ENCODE data around the gene PLPP6. TPM values are rescaled to one million over a fixed set of nuclear protein-coding genes. Genes with fewer than 3 reads are reported as not detected.

Gene PLPP6
- total and polyA plus RNA-seq, 7 donors = 0.53 to 3.1 (median 1.7) TPM

DNA sequence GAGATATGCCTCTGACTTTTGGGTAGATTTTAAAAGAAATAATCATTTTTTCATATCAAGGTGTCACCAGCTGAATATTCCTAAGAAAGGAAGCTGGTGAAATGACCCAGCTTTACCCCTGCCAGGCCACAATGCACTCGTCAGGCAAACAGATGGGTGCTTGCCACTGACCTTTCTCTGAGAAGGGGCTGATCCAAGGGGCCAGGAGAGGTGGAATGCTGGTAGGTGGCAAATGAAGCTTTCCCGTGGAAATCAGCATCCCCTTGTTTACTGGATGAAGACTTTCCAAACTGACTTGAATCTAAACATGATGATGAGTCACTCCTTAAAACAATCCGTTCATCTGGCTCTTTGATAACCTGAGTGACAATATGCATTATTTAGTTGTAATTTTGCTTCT, 44.3 kb upstream of the PLPP6 start:
- Histone ChIP-seq H3K4me1 (no peaks in the 10 kb centered on the region), H3K4me3 (no peak overlapping the region), H3K27ac (no peak overlapping the region), H3K9me3 (no peaks in the 10 kb centered on the region), H3K27me3 (ENCODE audit: insufficient read depth in 3 of 3, low read length in 2 of 3) (no peaks in the 10 kb centered on the region), H3K36me3 (ENCODE audit: insufficient read depth in 1 of 2, low read depth in 1 of 2) (no peaks in the 10 kb centered on the region)
- no peak for DNase-seq
- WGBS, 3 donors = 49 to 56% (median 54%) methylated on average over 3 of the region's 3 CpGs
- TF ChIP-seq, protein P1, sequence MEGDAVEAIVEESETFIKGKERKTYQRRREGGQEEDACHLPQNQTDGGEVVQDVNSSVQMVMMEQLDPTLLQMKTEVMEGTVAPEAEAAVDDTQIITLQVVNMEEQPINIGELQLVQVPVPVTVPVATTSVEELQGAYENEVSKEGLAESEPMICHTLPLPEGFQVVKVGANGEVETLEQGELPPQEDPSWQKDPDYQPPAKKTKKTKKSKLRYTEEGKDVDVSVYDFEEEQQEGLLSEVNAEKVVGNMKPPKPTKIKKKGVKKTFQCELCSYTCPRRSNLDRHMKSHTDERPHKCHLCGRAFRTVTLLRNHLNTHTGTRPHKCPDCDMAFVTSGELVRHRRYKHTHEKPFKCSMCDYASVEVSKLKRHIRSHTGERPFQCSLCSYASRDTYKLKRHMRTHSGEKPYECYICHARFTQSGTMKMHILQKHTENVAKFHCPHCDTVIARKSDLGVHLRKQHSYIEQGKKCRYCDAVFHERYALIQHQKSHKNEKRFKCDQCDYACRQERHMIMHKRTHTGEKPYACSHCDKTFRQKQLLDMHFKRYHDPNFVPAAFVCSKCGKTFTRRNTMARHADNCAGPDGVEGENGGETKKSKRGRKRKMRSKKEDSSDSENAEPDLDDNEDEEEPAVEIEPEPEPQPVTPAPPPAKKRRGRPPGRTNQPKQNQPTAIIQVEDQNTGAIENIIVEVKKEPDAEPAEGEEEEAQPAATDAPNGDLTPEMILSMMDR (IDR thresholded peaks at IDR 0.05) = no peak
- ATAC-seq = no peak
- intact Hi-C loops (cut with DNase I) = no loop called here

DNA sequence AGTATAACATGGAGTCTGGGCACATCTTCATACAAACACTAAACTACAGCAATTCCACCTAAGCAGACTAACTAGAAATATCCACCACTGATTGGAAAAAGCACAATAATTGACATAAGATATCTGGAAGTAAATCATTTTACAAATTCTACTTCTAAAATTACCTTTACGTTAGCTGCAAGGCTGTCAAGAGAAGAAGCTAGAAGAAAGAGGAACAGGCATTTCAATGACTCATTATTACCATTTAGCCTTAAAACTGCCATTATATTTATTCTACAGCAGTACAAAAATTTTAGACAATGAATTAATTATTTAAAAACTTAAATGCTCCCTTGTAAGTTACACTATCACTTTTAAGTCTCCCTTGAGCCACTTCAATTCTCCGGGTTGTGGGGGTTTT, 43.4 kb upstream of the PLPP6 start:
- TF ChIP-seq, protein P1 (IDR thresholded peaks at IDR 0.05) = no peak
- H3K27ac ChIP-seq = no peak overlapping the region
- WGBS, 3 donors = 85 to 96% (median 89%) methylated on average over 2 of the region's 2 CpGs
- ATAC-seq (no peak), DNase-seq (no peak)
- no peak overlapping the region for H3K4me3 ChIP-seq
- H3K36me3 ChIP-seq (ENCODE audit: insufficient read depth in 1 of 2, low read depth in 1 of 2) = no peaks in the 10 kb centered on the region
- no peaks in the 10 kb centered on the region for H3K4me1 ChIP-seq
- H3K9me3 ChIP-seq = no peaks in the 10 kb centered on the region
- intact Hi-C loops (cut with DNase I) = no loop called here
- H3K27me3 ChIP-seq (ENCODE audit: insufficient read depth in 3 of 3, low read length in 2 of 3) = no peaks in the 10 kb centered on the region

DNA sequence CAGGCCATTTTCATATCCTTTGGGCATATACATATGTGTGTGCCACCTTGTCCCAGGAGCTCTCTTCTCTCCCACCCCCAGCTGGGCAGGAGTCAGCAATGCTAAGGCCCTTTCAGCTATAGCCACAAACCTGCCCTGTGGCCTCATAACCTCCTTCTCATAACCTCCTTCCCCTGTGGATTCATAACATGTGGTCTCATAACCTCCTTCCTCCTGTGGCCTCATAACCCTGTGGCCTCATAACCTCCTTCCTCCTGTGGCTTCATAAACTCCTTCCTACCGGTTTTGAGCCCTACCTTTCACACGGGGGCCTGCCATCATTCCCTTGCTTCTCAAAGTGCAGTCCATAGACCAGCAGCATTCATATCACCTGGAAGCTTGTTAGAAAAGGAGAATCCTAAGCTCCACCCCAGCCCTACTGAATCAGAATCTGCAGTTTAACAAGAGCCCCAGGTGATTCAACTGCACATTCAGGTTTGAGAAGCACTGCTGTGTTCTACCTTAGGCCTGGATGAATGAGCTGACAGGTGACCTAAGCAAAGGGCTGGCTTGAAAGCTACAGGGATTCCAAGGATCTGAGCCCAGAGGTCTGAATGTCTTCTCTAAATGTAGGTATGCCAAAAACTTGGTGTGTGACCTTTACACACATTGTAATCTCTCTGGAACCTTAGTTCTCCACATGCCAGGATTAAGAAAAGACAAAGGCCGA, 41.9 kb upstream of the PLPP6 start:
- Histone ChIP-seq H3K27ac (no peak overlapping the region), H3K4me3 (no peak overlapping the region), H3K27me3 (ENCODE audit: insufficient read depth in 3 of 3, low read length in 2 of 3) (no peaks in the 10 kb centered on the region), H3K4me1 (no peaks in the 10 kb centered on the region), H3K9me3 (no peaks in the 10 kb centered on the region), H3K36me3 (ENCODE audit: insufficient read depth in 1 of 2, low read depth in 1 of 2) (no peaks in the 10 kb centered on the region)
- ATAC-seq = no peak
- DNase-seq = no peak
- intact Hi-C loops (cut with DNase I) = no loop called here
- TF ChIP-seq, protein P1 (IDR thresholded peaks at IDR 0.05) = no peak
- 82 to 89% (median 83%) methylated on average over 3 of the region's 3 CpGs for WGBS, 3 donors

DNA sequence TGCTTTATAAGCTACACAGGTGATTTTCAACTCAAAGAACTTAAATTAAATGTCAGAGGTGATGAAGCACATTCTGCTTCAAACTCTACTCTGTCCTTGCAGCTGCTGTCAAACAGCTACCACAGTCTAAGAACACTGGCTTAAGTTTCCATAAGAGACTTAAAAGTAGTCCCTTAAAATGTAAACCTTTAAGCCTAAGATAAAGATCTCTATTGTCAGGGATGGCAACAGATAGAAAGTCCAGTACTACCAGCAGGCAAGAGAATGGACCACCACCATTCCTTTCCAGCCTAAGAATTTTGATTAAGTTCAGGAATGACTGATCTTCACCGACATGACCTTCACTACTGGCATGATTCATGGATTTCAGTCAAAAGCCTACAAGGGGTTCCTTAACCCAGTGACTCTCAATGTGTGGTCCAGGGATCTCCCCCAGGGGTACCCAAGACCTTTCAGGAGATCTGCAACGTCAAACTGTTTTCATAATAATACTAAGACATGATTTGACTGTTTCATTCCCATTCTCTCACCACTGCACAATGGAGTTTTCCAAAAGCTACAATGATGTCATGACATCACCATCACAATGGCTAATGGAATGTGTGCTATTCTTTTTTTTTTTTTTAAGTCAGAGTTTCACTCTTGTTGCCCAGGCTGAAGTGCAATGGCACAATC, 41.1 kb upstream of the PLPP6 start:
- H3K27ac ChIP-seq = no peak overlapping the region
- ATAC-seq (no peak), DNase-seq (no peak)
- no peaks in the 10 kb centered on the region for H3K27me3 ChIP-seq (ENCODE audit: insufficient read depth in 3 of 3, low read length in 2 of 3)
- 64 to 72% (median 69%) methylated on average over 2 of the region's 2 CpGs for WGBS, 3 donors
- no peaks in the 10 kb centered on the region for H3K36me3 ChIP-seq (ENCODE audit: insufficient read depth in 1 of 2, low read depth in 1 of 2)
- no peaks in the 10 kb centered on the region for H3K4me1 ChIP-seq
- no peaks in the 10 kb centered on the region for H3K9me3 ChIP-seq
- intact Hi-C loops (cut with DNase I) = no loop called here
- TF ChIP-seq, protein P1 (IDR thresholded peaks at IDR 0.05) = no peak
- no peak overlapping the region for H3K4me3 ChIP-seq

All from psoas muscle (tissue), 8 donors.